Left colon (tissue), 2 donors: Measurements from ENCODE around the gene RGS11. TPM values are rescaled to one million over a fixed set of nuclear protein-coding genes. Genes with fewer than 3 reads are reported as not detected.
"Not testable (repeated sequence)": the region's sequence is repeated elsewhere in the genome, so short reads cannot be mapped to it uniquely, and the experiment has no call there.

Experiments used
- ATAC-seq: fragments of 200-7000 bp; cut with Tn5 transposase; one replicate; pipeline ENCODE4 v1.9.1; 2020; ENCODE audit warnings: mild to moderate bottlenecking, moderate library complexity
- DNase-seq, 2 donors: peaks; one replicate each; pipeline ENCODE4 v3.0.0-alpha.2; 2020
- intact Hi-C, 2 donors: fragments of 100-400 bp; cut with DNase I in 1 of 2; cut with micrococcal nuclease in 1 of 2; formaldehyde crosslinking; loops; one replicate each; pipeline versions ENCODE4 v1.11.2 to v1.14.0; 2022; cut with DNase I, micrococcal nuclease
- total RNA-seq, 2 donors: library from RNA; stranded (reverse); fragmentation: NEBNext Ultra II Directional; extraction: Animal tissue kit (Norgen Biotek cat#: 25700); gene quantifications; one replicate each; pipeline ENCODE4 v1.2.1, GENCODE V29; 2021
- donor health status: DM: no; HTN: no; CAD: no.
- donor health status: DM: yes; HTN: yes; CAD: no.

Gene RGS11
- total RNA-seq, 2 donors from 2014 or later = 2.6 to 7.6 TPM

DNA sequence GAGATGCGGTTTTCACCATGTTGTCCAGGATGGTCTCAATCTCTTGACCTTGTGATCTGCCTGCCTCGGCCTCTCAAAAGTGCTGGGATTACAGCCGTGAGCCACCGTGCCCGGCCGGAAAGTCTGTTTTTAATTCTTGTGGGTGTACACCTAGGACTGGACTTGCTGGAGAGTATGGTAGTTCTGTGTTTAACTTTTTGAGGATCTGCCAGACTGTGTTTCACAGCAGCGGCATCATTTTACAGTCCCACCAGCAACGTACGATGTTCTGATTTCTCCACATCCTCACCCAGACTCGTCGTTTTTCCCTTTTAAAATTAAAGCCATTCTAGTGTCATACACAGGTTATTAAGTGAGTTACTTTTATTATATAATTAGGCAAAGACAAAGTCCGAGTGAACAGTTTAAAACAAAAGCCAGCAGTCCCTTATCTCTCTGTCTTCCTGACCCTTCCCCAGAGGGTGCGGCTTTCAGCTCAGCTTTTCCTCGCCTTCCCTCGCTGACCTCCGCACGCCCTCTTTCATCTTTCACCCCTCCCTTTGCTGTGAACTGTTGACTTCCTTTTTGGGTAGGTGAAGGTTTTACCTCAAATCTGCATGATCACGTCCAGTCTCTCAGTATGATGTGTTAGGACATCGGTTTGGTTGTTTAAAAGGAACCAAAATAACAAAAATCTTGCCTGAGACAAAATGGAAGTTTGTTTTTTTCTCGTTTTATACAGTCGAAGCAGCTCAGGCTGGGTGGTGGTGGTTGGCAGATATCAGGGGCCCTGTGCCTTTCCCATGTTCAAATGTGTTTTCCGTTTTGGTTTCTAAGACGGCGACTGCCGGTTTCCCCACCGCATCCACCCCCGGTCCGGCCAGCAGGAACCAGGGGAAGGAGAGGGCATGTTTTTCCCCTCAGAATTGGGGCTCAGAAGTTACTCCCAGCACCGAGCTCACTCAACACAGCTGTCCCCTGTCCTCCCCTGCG is 23.1 kb downstream of the RGS11 start:
- ATAC-seq (peak; percentile 85), DNase-seq (peak; percentile 59 to 69)
- intact Hi-C loops = no loop called here

DNA sequence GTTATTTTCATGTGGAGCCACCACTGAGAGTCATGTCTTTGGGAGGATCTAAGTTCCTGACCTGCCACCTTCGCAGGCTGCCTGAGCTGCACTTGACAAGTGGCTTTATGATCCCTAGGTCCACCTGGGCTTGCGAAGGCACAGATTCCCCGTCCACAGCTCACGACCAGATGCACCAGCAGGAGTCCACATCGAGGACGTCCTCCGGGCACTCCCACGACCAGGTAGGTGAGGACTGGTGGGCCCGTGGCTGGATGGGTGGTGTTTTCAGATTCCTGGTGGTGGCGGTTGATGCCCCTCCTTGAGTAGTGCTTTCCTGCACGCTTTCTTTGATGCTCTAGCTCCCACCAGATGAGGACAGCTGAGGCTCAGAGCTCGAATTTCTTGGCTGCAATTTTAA is 26.3 kb downstream of the RGS11 start:
- ATAC-seq (no peak), DNase-seq (no peak)
- intact Hi-C loops = no loop called here

DNA sequence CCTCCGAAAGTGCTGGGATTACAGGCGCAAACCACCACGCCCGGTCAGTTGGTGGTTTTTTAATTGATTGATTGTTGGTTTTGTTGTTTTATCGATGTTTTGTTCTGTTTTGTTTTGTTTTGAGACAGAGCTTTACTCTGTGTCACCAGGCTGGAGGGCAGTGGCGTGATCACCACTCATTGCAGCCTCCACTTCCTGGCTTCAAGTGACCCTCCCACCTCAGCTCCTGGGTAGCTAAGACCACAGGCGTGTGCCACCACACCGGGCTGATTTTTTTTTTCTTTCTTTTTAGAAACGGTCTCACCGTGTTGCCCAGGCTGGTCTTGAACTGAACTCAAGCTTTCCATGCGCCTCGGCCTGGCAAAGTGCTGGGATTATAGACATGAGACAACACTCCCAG is 28.7 kb downstream of the RGS11 start:
- ATAC-seq (no peak), DNase-seq (no peak)
- intact Hi-C loops = no loop called here

DNA sequence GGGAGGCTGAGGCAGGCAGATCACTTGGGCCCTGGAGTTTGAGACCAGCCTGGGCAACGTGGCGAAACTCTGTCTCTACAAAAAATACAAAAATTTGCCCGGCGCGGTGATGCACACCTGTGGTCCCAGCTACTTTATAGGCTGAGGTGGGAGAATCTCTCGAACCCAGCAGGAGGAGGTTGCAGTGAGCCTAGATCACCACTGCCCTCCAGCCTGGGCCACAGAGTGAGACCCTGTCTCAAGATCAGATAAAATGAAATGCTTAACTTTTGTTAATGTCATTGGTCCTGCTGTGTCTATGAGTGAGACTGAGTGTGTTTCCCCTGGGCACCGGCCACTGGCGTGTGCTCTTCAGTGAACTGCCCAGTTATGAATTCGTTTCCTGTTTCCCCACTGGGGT is 30.6 kb downstream of the RGS11 start:
- no peak for DNase-seq
- intact Hi-C loops = no loop called here

GRCh38 chr16:243348-243747 is 32.4 kb downstream of the RGS11 start:
- ATAC-seq (no peak), DNase-seq (no peak)
- intact Hi-C loops = no loop called here

More for the DNA sequence above, 30.6 kb downstream of the RGS11 start:
- no peak for ATAC-seq

DNA sequence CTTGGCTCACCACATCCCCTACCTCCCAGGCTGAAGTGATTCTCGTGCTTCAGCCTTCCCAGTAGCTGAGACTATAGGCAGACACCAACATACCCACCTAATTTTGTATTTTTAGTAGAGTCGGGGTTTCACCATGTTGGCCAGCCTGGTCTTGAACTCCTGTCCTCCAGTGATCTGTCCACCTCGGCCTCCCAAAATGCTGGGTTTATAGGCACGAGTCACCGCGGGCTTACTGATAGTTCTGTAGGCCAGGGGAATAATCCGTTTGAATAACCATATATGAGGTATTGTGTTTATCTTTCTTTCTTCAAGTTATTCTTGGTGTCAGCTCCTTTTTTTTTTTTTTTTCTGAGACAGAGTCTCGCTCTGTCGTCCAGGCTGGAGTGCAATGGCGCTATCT is 33.5 kb downstream of the RGS11 start:
- DNase-seq (no peak), ATAC-seq (no peak)
- intact Hi-C loops = no loop called here

GRCh38 chr16:240559-240958 is 35.2 kb downstream of the RGS11 start:
- ATAC-seq (no peak), DNase-seq (no peak)
- intact Hi-C loops = no loop called here

GRCh38 chr16:239948-240277 is 35.8 kb downstream of the RGS11 start:
- DNase-seq (no peak), ATAC-seq (no peak)
- intact Hi-C loops = no loop called here

GRCh38 chr16:234468-235305 is 41.1 kb downstream of the RGS11 start, which contains the start of gene FAM234A:
FAM234A (plus strand) TSS chr16:234821; CDS start chr16:254414, 19,593 bp downstream.
- peak; percentile 92 for ATAC-seq
- intact Hi-C loops = no loop called here

GRCh38 chr16:230949-231348 is 44.8 kb downstream of the RGS11 start:
- DNase-seq (no peak), ATAC-seq (no peak)
- intact Hi-C loops = no loop called here

More at GRCh38 chr16:234468-235305, 41.1 kb downstream of the RGS11 start, which contains the start of gene FAM234A:
- DNase-seq = peak; percentile 93 to 97

GRCh38 chr16:230351-230750 is 45.4 kb downstream of the RGS11 start:
- ATAC-seq, intact Hi-C loops, DNase-seq: not testable (repeated sequence)

DNA sequence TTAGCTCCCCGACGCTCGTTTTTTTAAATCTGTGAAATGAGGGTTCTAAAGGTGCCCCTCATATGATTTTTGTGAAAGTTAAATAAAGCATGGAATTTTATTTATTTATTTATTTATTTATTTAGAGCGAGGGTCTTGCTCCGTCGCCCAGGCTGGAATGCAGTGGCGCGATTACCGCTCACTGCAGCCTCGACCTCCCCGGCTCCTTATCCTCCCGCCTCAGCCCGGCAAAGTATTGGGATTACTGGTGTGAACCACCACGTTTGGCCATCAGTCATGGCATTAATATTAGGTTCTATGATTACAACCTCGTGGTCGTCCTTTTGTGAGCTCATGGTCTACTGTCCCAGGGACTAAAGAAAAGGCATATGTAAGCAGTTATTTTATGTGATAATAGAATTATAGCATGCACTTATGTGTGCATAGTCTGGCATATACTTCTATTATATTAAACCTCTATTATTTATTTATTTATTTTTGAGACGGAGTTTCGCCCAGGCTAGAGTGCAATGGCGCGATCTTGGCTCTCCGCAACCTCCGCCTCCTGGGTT is 45.9 kb downstream of the RGS11 start:
- DNase-seq (no peak), ATAC-seq (no peak)
- intact Hi-C loops = no loop called here

DNA sequence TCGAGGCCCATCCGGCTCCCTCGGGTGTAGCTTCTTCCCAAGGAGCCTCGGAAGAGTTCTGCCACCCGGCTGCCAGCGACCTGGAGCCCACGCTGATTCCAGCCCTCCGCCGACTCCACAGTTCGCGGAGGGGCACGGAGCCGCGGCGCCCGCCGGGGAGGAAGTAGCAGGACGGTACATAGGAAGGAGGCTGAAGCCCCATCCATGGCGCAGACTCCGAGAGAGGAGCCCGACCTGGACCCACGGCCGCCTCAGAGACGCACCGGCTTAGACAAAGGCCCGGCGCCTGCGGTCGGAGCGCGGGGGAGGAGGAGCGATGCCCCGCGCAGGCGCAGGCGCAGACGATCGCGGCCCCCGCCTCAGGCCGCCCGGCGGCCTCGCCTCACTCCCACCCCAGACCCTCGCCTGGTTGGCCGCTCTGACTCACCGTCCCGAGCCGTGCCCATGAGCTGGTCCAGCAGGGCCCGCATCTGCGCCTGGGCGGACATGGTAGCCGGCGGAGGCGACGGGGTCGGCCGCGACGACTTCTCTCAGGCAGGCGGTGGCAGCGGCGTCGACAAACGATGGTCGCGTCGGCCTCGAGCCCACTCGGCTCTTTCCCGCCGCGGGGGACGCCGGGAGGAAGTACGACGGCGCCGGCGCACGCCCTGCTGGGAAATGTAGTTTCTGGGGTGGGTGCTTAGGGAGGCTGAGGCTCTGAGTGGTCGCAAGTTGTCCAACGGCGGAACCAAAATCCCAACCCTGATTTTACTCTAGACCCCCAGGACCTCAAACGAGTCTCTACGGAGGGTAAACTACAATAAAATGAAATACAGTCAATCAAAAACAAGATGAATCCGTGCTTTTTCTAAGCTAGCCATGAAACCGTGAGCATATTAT is 46.7 kb downstream of the RGS11 start, which contains the start of gene LUC7L:
TSS of gene LUC7L (minus strand) at position 598 of the 879 bp plus-strand sequence. CDS start at position 488, 110 bp downstream.
- intact Hi-C loops = no loop called here
- ATAC-seq = peak; percentile 91
- peak; percentile 86 to 92 for DNase-seq

GRCh38 chr16:228151-228851 is 47.4 kb downstream of the RGS11 start:
- DNase-seq = no peak
- ATAC-seq = peak; percentile 51
- intact Hi-C loops = no loop called here

GRCh38 chr16:220021-220420 is 55.7 kb downstream of the RGS11 start:
- DNase-seq (no peak), ATAC-seq (no peak)
- intact Hi-C loops = no loop called here
